ENCODE data around the gene CPA1. TPM values are rescaled to one million over a fixed set of nuclear protein-coding genes. Genes with fewer than 3 reads are reported as not detected.

Gene CPA1
- total RNA-seq: not detected
- polyA plus RNA-seq (2013, experiment 1 of 2): not detected
- 0.23 TPM for polyA plus RNA-seq (2013, experiment 2 of 2)
- 0 to 0.34 (median 0) reads per million in 172 experiments for total RNA-seq

DNA sequence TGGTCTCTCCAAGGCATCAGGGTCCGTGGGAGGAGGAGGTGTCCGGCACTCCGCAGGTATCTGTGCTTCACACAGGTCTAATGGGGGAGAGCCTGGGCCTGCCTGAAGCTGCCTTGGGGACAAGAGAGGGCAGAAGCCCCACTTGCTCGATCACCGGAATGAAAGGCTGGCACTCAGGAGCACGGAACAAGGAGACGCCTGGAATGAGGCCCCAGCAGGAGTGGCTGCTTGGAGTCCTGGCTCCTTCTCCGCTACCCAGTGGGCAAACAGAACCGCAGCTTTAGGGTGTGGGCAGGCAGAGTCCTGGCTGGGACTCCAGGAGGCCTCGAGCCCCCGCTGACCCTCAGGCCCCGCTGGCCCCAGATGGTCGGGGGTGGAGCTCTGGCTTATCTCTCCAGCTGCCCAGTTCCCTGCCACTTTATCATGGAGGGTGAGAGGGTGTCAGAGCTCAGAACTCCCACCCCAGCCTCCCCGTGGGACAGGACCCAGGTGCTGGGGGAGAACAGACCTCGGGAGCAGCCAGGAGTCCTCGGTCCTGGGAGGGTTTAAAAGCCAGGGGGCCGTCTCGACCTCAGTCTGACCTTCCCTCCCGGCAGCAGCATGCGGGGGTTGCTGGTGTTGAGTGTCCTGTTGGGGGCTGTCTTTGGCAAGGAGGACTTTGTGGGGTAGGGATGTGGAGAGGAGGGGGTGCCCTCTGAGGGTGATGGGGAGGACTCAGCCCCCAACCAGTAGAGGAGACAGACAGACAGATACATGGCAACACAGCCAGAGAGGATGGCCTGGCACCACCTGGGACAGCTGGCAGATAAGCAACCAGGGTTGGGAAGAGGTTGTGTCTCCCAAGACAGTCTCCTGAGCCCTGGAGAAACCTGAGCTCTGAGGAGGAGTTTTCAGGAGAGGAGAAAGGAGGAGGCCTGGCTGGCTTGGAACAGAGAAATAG lies at the start of gene CPA1:
CPA1 (plus strand) TSS at position 574 of the 940 bp plus-strand sequence; CDS start at position 601, 27 bp downstream.
- DNase-seq (no peak), ATAC-seq (ENCODE audit: poor library complexity) (no peak)
- intact Hi-C loops (cut with DNase I, micrococcal nuclease): no loop called here
- Histone ChIP-seq H3K36me3 (ENCODE audit: insufficient read depth, low read length) (no peaks in the 10 kb centered on the region), H3K4me3 (ENCODE audit: low read length) (no peak within 1 kb of the TSS), H3K27me3 (ENCODE audit: control insufficient read depth in 1 of 2, insufficient read depth in 2 of 2, low read length in 2 of 2) (no peaks in the 10 kb centered on the region), H3K27ac (ENCODE audit: low read depth in 1 of 2, low read length in 2 of 2) (no peak within 1 kb of the TSS), H3K4me1 (ENCODE audit: insufficient read depth, low read length) (no peaks in the 10 kb centered on the region), H3K9me3 (ENCODE audit: control insufficient read depth in 1 of 2, insufficient read depth in 1 of 2, low read length in 2 of 2) (peaks cover 6 to 15% of the 10 kb centered on the region in 2 experiments)
- H3K27me3 Mint-ChIP-seq: no peaks in the 10 kb centered on the region
- POLR2A ChIA-PET: no interaction called here
- H3K9me3 Mint-ChIP-seq: peaks cover 6% of the 10 kb centered on the region
- no peaks in the 10 kb centered on the region for H3K36me3 Mint-ChIP-seq (ENCODE audit: low read depth)
- H3K4me1 Mint-ChIP-seq (ENCODE audit: low read depth): no peaks in the 10 kb centered on the region
- H3K27ac Mint-ChIP-seq: no peak within 1 kb of the TSS
- TF ChIP-seq, protein P1, sequence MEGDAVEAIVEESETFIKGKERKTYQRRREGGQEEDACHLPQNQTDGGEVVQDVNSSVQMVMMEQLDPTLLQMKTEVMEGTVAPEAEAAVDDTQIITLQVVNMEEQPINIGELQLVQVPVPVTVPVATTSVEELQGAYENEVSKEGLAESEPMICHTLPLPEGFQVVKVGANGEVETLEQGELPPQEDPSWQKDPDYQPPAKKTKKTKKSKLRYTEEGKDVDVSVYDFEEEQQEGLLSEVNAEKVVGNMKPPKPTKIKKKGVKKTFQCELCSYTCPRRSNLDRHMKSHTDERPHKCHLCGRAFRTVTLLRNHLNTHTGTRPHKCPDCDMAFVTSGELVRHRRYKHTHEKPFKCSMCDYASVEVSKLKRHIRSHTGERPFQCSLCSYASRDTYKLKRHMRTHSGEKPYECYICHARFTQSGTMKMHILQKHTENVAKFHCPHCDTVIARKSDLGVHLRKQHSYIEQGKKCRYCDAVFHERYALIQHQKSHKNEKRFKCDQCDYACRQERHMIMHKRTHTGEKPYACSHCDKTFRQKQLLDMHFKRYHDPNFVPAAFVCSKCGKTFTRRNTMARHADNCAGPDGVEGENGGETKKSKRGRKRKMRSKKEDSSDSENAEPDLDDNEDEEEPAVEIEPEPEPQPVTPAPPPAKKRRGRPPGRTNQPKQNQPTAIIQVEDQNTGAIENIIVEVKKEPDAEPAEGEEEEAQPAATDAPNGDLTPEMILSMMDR (IDR thresholded peaks at IDR 0.05): no peak
- no peak within 1 kb of the TSS for H3K4me3 Mint-ChIP-seq
- CTCF ChIA-PET: no interaction called here

GRCh38 chr7:130332259-130333053 lies 47.8 kb upstream of the CPA1 start:
- no peaks in the 10 kb centered on the region for H3K4me1 Mint-ChIP-seq (ENCODE audit: low read depth)
- H3K27ac Mint-ChIP-seq: no peak overlapping the region
- TF ChIP-seq, protein P1 (IDR thresholded peaks at IDR 0.05): no peak
- POLR2A ChIA-PET: no interaction called here
- H3K27me3 ChIP-seq (ENCODE audit: control insufficient read depth in 1 of 2, insufficient read depth in 2 of 2, low read length in 2 of 2): no peaks in the 10 kb centered on the region
- H3K27ac ChIP-seq (ENCODE audit: low read depth in 1 of 2, low read length in 2 of 2): no peak overlapping the region
- no peak overlapping the region for H3K4me3 Mint-ChIP-seq
- no peaks in the 10 kb centered on the region for H3K36me3 ChIP-seq (ENCODE audit: insufficient read depth, low read length)
- DNase-seq: no peak
- CTCF ChIA-PET: no interaction called here
- no peaks in the 10 kb centered on the region for H3K9me3 ChIP-seq (ENCODE audit: control insufficient read depth in 1 of 2, insufficient read depth in 1 of 2, low read length in 2 of 2)
- no peak for ATAC-seq (ENCODE audit: poor library complexity)
- H3K9me3 Mint-ChIP-seq: no peaks in the 10 kb centered on the region
- no peaks in the 10 kb centered on the region for H3K36me3 Mint-ChIP-seq (ENCODE audit: low read depth)
- intact Hi-C loops (cut with DNase I, micrococcal nuclease): no loop called here
- no peaks in the 10 kb centered on the region for H3K27me3 Mint-ChIP-seq
- no peaks in the 10 kb centered on the region for H3K4me1 ChIP-seq (ENCODE audit: insufficient read depth, low read length)
- H3K4me3 ChIP-seq (ENCODE audit: low read length): no peak overlapping the region

DNA sequence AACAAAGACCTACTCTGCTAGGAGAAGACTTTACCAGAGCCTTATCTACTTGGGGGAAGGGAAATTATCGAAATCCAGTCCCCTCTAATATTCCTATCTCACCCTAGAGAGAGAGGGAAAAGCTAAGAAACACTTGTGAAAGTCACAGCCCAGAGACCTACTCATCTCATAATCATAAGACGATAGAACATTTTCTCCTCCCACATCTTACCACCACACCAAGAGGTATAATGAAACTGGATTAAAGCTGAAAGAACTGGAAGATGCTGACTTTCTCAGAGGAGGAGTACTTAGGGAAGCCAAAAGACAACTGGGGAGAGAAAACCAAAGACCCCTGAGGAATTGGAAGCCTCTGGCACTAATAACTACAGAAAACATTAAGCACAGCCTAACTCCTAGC lies 46.5 kb upstream of the CPA1 start:
- DNase-seq: no peak
- intact Hi-C loops (cut with DNase I, micrococcal nuclease): no loop called here
- Mint-ChIP-seq H3K9me3 (no peaks in the 10 kb centered on the region), H3K27ac (no peak overlapping the region), H3K27me3 (no peaks in the 10 kb centered on the region), H3K4me1 (ENCODE audit: low read depth) (no peaks in the 10 kb centered on the region), H3K4me3 (no peak overlapping the region), H3K36me3 (ENCODE audit: low read depth) (no peaks in the 10 kb centered on the region)
- POLR2A ChIA-PET: no interaction called here
- Histone ChIP-seq H3K27me3 (ENCODE audit: control insufficient read depth in 1 of 2, insufficient read depth in 2 of 2, low read length in 2 of 2) (no peaks in the 10 kb centered on the region), H3K4me1 (ENCODE audit: insufficient read depth, low read length) (no peaks in the 10 kb centered on the region), H3K36me3 (ENCODE audit: insufficient read depth, low read length) (no peaks in the 10 kb centered on the region), H3K4me3 (ENCODE audit: low read length) (no peak overlapping the region), H3K9me3 (ENCODE audit: control insufficient read depth in 1 of 2, insufficient read depth in 1 of 2, low read length in 2 of 2) (no peaks in the 10 kb centered on the region), H3K27ac (ENCODE audit: low read depth in 1 of 2, low read length in 2 of 2) (no peak overlapping the region)
- TF ChIP-seq, protein P1 (IDR thresholded peaks at IDR 0.05): no peak
- CTCF ChIA-PET: no interaction called here
- no peak for ATAC-seq (ENCODE audit: poor library complexity)
